CD14-positive monocyte (primary cell): ENCODE data around the gene MPHOSPH10. TPM values are rescaled to one million over a fixed set of nuclear protein-coding genes. Genes with fewer than 3 reads are reported as not detected.

Source experiments
- DNase-seq, 3 donors: peaks; one replicate each; pipeline ENCODE4 v3.0.0-alpha.2; 2011 to 2022
- H2AFZ ChIP-seq: 2 replicates; pipeline ENCODE4 v1.6.0; 2012; ENCODE audit warnings: mild to moderate bottlenecking, low read depth, low read length, inconsistent platforms; ENCODE audit not compliant: insufficient read depth, poor library complexity, severe bottlenecking
- H3K27ac ChIP-seq, 2 donors: 1 replicate in 1 of 2; 2 replicates in 1 of 2; pipeline ENCODE4 v1.5.1; 2012 to 2013; ENCODE audit warnings: low read length in 2 of 2, control low read depth in 1 of 2, inconsistent platforms in 1 of 2, low read depth in 1 of 2, mild to moderate bottlenecking in 1 of 2
- H3K27me3 ChIP-seq, 2 donors: one replicate each; pipeline versions ENCODE4 v1.6.0 to v1.6.1; 2011 to 2013; ENCODE audit warnings: low read length in 2 of 2; ENCODE audit not compliant: control insufficient read depth in 2 of 2, insufficient read depth in 2 of 2
- H3K36me3 ChIP-seq, 2 donors: replicated peaks in 1 of 2; 1 replicate in 1 of 2; 2 replicates in 1 of 2; pipeline versions ENCODE4 v1.5.1 to v1.6.1; 2012 to 2013; ENCODE audit warnings: low read length in 2 of 2, control low read depth in 1 of 2, inconsistent platforms in 1 of 2, mild to moderate bottlenecking in 1 of 2; ENCODE audit not compliant: insufficient read depth in 2 of 2, control insufficient read depth in 1 of 2
- H3K4me1 ChIP-seq, 2 donors: 1 replicate in 1 of 2; 2 replicates in 1 of 2; pipeline versions ENCODE4 v1.5.1 to v1.6.1; 2012 to 2013; ENCODE audit warnings: low read length in 2 of 2, control low read depth in 1 of 2, inconsistent platforms in 1 of 2, mild to moderate bottlenecking in 1 of 2, moderate library complexity in 1 of 2; ENCODE audit not compliant: insufficient read depth in 2 of 2, control insufficient read depth in 1 of 2
- H3K4me2 ChIP-seq: replicated peaks from 2 replicates; pipeline ENCODE3; 2012; ENCODE audit warnings: low read length, moderate library complexity, mild to moderate bottlenecking; ENCODE audit not compliant: poor library complexity, severe bottlenecking; ENCODE audit errors: extremely low read depth
- H3K4me3 ChIP-seq, 3 experiments: fragments of 200-600 bp in 1 of 3; sonication (generic) in 1 of 3; replicated peaks in 1 of 3; 1 replicate in 2 of 3; 2 replicates in 1 of 3; pipeline ENCODE4 v1.5.1; 2011 to 2013; ENCODE audit warnings: low read length in 3 of 3, mild to moderate bottlenecking in 3 of 3, control low read depth in 2 of 3, low read depth in 2 of 3, inconsistent platforms in 1 of 3, moderate library complexity in 1 of 3
- H3K79me2 ChIP-seq: 2 replicates; pipeline ENCODE4 v1.6.0; 2012; ENCODE audit warnings: mild to moderate bottlenecking, control low read depth, inconsistent platforms, low read length, moderate library complexity; ENCODE audit not compliant: insufficient read depth
- H3K9ac ChIP-seq: 2 replicates; pipeline ENCODE4 v1.6.0; 2017; ENCODE audit warnings: low read length, mild to moderate bottlenecking; ENCODE audit not compliant: insufficient read depth, poor library complexity, severe bottlenecking
- H3K9me3 ChIP-seq, 2 donors: replicated peaks in 1 of 2; 1 replicate in 1 of 2; 2 replicates in 1 of 2; pipeline versions ENCODE4 v1.5.1 to v1.6.1; 2012 to 2013; ENCODE audit warnings: low read length in 2 of 2, control low read depth in 1 of 2; ENCODE audit not compliant: control insufficient read depth in 1 of 2, insufficient read depth in 1 of 2
- H4K20me1 ChIP-seq: 2 replicates; pipeline ENCODE4 v1.6.0; 2012; ENCODE audit warnings: mild to moderate bottlenecking, low read length, control low read depth, moderate library complexity; ENCODE audit not compliant: insufficient read depth
- H3K27ac Mint-ChIP-seq, 7 donors: one replicate each; pipeline ENCODE4 v1.8.0; 2020; ENCODE audit warnings: mild to moderate bottlenecking in 7 of 7, mixed read lengths in 7 of 7, moderate library complexity in 6 of 7, inconsistent platforms in 2 of 7
- H3K27me3 Mint-ChIP-seq, 3 donors: one replicate each; pipeline ENCODE4 v1.8.0; 2021 to 2022; ENCODE audit warnings: low read depth in 3 of 3, mild to moderate bottlenecking in 3 of 3, mixed read lengths in 3 of 3, moderate library complexity in 3 of 3, inconsistent platforms in 1 of 3
- H3K36me3 Mint-ChIP-seq, 2 donors: one replicate each; pipeline ENCODE4 v1.8.0; 2020; ENCODE audit warnings: mixed read lengths in 2 of 2, inconsistent platforms in 1 of 2, mild to moderate bottlenecking in 1 of 2
- H3K4me1 Mint-ChIP-seq: one replicate; pipeline ENCODE4 v1.8.0; 2020; ENCODE audit warnings: mild to moderate bottlenecking, mixed read lengths
- H3K4me3 Mint-ChIP-seq, 2 donors: one replicate each; pipeline ENCODE4 v1.8.0; 2020; ENCODE audit warnings: mild to moderate bottlenecking in 2 of 2, mixed read lengths in 2 of 2, moderate library complexity in 1 of 2
- H3K9me3 Mint-ChIP-seq, 7 donors: one replicate each; pipeline ENCODE4 v1.8.0; 2020 to 2022; ENCODE audit warnings: mixed read lengths in 7 of 7, mild to moderate bottlenecking in 6 of 7, moderate library complexity in 6 of 7, inconsistent platforms in 2 of 7
- WGBS: methylation state at CpG from one replicate; pipeline ENCODE4 v1.1.5; 2013; ENCODE audit warnings: missing lambda C conversion rate; ENCODE audit not compliant: insufficient coverage; 5-methylcytosine and 5-hydroxymethylcytosine counted together
- intact Hi-C, 2 donors: fragments of 100-400 bp; cut with micrococcal nuclease; formaldehyde crosslinking; loops; one replicate each; pipeline versions ENCODE4 v1.15.0 to v1.15.1; 2023
- polyA plus RNA-seq, 3 donors: library from polyadenylated mRNA; depleted of rRNA in 1 of 3; unstranded in 2 of 3; stranded (reverse) in 1 of 3; fragments of 300-500 nt in 2 of 3; fragments of >200 nt in 1 of 3; fragmentation: Illumina TruSeq in 2 of 3; gene quantifications; 1 replicate in 2 of 3; 2 replicates in 1 of 3; pipeline ENCODE4 v1.2.3, GENCODE V29; 2012 to 2021
- TF ChIP-seq, protein P1 (sequence below): fragments of 200-600 bp; IDR thresholded peaks from one replicate; pipeline ENCODE4 v1.8.0; 2022; ENCODE audit warnings: antibody characterized with exemption, mild to moderate bottlenecking

The MPHOSPH10 gene
- polyA plus RNA-seq, 3 donors, result 4.8 to 9.9 (median 5.6) TPM

DNA sequence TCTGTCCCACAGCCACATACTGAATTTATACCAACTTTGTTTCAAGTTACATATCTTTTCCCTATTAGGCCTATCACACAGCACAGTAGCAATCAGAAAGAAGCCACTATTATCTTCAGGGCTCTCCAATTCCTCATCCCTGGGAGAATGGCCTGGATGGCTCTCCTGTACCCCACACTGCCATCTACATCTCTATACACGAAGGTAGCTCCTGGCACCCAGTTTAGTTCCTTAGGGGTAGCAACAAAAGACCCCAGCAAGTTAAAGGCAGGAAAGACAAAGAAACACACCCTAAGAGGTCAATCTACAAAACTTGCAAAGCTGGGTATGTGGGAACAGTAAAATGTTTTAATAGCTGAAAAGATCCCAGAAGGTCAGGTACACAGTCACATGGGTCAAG lies 56.5 kb downstream of the MPHOSPH10 start:
- Histone ChIP-seq H3K9ac (no peak overlapping the region), H3K27ac (no peak overlapping the region), H3K4me1 (peaks cover 0 to 7% of the 10 kb centered on the region in 2 donors), H3K4me3 (no peak overlapping the region), H3K79me2 (no peaks in the 10 kb centered on the region), H3K36me3 (no peaks in the 10 kb centered on the region), H3K27me3 (no peaks in the 10 kb centered on the region), H3K9me3 (no peaks in the 10 kb centered on the region), H2AFZ (no peak overlapping the region), H4K20me1 (no peaks in the 10 kb centered on the region), H3K4me2 (no peak overlapping the region)
- Mint-ChIP-seq H3K4me3 (no peak overlapping the region), H3K27ac (no peak overlapping the region), H3K27me3 (no peaks in the 10 kb centered on the region), H3K9me3 (no peaks in the 10 kb centered on the region), H3K36me3 (no peaks in the 10 kb centered on the region), H3K4me1 (peaks cover 6% of the 10 kb centered on the region)
- intact Hi-C loops, result no loop called here
- DNase-seq, result no peak
- no CpG with 5 or more reads among the region's 1 CpG for WGBS
- TF ChIP-seq, protein P1, sequence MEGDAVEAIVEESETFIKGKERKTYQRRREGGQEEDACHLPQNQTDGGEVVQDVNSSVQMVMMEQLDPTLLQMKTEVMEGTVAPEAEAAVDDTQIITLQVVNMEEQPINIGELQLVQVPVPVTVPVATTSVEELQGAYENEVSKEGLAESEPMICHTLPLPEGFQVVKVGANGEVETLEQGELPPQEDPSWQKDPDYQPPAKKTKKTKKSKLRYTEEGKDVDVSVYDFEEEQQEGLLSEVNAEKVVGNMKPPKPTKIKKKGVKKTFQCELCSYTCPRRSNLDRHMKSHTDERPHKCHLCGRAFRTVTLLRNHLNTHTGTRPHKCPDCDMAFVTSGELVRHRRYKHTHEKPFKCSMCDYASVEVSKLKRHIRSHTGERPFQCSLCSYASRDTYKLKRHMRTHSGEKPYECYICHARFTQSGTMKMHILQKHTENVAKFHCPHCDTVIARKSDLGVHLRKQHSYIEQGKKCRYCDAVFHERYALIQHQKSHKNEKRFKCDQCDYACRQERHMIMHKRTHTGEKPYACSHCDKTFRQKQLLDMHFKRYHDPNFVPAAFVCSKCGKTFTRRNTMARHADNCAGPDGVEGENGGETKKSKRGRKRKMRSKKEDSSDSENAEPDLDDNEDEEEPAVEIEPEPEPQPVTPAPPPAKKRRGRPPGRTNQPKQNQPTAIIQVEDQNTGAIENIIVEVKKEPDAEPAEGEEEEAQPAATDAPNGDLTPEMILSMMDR, result no peak

DNA sequence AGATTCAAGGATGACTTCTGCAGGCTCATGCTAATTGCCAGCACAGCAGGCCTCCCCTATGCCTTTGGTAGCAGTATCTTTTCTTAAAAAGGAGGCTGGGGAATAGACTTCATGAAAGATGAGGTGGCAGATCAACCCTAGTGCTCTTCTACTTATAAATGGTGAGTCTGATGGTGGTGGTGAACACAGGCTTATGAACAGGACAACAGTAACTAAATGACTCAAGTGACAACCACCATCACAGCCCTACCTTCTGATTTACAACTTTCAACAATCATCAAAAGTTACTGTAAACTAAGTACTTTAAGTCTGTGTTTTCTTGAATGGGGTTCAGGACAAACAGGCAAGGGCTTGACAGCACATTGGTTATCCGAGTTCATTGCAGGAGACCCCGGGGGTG lies 57.2 kb downstream of the MPHOSPH10 start:
- Mint-ChIP-seq H3K9me3 (no peaks in the 10 kb centered on the region), H3K36me3 (no peaks in the 10 kb centered on the region), H3K4me1 (peaks cover 6% of the 10 kb centered on the region), H3K27ac (no peak overlapping the region), H3K4me3 (no peak overlapping the region), H3K27me3 (no peaks in the 10 kb centered on the region)
- Histone ChIP-seq H3K4me3 (no peak overlapping the region), H3K27ac (no peak overlapping the region), H3K27me3 (no peaks in the 10 kb centered on the region), H4K20me1 (no peaks in the 10 kb centered on the region), H3K4me2 (no peak overlapping the region), H2AFZ (no peak overlapping the region), H3K79me2 (no peaks in the 10 kb centered on the region), H3K36me3 (no peaks in the 10 kb centered on the region), H3K4me1 (peaks cover 0 to 7% of the 10 kb centered on the region in 2 donors), H3K9me3 (no peaks in the 10 kb centered on the region), H3K9ac (no peak overlapping the region)
- TF ChIP-seq, protein P1, result no peak
- intact Hi-C loops, result no loop called here
- DNase-seq, result no peak
- no CpG with 5 or more reads among the region's 2 CpGs for WGBS
